ENCODE results near the gene NOL3.

Gene NOL3

DNA sequence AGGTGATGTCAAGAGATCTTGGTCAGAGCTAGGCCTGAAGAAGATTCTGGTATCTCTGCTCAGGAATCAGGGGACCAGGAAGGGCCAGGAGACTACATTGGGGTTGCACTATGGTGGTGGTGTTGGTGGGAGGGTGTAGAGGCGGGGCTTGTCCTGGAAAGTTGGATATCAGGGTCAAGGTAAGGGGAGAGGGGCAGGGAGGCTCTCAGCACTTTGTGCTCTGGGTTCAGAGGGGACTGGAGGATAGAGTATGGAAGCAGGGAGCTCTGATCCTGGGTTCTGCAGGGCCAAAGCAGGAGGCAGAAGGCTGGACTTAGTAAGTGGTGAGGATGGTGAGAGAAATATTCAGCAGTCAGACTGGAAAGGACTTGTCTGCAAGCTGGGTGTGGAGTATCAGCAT, 3.0 kb downstream of the NOL3 start:
- DNase-seq: no peak

DNA sequence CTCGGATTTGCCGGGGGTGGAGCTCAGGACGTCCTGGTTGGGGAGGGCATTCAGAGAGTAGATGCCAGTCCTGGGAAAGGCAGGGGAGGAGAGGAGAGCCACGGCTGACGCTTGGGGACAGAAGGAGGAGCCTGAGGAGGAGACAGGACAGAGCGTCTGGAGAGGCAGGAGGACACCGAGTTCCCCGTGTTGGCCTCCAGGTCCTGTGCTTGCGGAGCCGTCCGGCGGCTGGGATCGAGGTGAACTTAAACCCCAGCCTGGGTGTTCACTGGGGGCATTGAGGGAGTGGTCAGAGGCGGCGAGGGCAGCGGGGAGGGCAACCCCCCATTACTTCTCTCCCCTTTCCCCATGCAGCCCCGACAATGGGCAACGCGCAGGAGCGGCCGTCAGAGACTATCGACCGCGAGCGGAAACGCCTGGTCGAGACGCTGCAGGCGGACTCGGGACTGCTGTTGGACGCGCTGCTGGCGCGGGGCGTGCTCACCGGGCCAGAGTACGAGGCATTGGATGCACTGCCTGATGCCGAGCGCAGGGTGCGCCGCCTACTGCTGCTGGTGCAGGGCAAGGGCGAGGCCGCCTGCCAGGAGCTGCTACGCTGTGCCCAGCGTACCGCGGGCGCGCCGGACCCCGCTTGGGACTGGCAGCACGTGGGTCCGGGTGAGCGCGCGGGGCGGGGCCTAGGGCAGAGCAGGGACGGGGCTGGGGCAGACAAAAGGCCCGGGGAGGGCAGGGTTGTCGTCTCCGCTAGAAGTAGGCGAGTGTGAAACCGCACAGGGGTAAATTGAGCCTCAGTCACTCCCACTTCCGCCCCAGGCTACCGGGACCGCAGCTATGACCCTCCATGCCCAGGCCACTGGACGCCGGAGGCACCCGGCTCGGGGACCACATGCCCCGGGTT, 3.7 kb downstream of the NOL3 start:
- DNase-seq: no peak

DNA sequence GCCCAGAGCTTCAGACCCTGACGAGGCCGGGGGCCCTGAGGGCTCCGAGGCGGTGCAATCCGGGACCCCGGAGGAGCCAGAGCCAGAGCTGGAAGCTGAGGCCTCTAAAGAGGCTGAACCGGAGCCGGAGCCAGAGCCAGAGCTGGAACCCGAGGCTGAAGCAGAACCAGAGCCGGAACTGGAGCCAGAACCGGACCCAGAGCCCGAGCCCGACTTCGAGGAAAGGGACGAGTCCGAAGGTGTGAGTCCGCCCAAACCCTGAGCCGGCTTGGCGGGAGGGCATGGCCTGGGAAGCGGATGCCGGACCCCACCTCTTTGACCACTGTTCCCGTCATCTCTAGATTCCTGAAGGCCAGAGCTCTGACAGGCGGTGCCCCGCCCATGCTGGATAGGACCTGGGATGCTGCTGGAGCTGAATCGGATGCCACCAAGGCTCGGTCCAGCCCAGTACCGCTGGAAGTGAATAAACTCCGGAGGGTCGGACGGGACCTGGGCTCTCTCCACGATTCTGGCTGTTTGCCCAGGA, 4.4 kb downstream of the NOL3 start:
- no peak for DNase-seq

DNA sequence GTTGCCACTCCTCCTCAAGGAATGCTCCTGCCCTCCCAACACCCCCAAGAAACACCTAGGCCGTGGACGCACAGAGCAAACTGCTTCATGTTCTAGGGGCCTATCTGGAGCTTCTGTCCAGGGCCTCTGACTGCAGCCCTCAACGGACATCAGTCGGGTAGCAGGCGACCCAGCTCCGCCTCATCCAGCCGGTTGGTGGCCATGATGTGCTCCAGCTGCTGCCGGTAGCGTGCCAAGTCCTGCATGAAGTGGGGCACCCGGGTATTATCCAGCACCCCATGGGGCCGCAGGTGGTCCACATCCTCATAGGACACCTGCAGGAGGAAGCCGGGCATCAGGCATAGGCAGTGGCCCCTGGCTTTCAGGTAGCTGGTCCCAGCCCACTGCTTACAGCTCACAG, 6.3 kb downstream of the NOL3 start:
- no peak for DNase-seq

GRCh38 chr16:67177743-67178699, 7.7 kb downstream of the NOL3 start:
- no peak for DNase-seq

DNA sequence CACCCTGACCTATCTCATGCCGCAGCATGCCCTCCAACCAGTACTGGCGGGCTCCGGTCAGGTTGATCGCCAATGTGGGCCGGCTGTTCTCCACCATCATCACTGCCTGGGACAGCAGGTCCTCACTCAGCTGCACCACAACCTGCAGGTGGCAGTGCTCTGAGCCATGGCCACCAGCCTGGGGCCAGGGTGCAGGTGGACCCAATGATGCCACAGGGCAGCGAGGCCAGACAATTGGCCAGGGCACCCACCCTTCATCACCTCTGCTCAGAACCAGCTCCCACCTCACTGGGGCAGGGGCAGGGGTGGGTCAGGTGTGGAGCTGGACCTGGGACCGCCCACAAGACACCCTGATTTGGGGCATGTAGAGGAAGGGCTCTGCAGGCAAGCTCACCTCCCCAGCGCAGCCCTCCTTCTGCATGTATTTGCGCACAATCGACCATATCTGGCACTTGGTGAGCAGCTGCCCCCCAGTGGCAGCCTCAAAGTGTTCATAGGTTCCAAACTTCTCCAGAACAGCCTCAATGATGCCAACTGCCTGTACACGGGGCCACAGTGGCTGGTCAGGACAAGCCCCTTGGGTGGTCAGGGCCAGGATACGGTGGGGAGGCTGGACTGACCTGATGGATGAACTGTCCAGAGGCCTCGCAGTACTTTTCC, 9.2 kb downstream of the NOL3 start:
- DNase-seq: no peak

DNA sequence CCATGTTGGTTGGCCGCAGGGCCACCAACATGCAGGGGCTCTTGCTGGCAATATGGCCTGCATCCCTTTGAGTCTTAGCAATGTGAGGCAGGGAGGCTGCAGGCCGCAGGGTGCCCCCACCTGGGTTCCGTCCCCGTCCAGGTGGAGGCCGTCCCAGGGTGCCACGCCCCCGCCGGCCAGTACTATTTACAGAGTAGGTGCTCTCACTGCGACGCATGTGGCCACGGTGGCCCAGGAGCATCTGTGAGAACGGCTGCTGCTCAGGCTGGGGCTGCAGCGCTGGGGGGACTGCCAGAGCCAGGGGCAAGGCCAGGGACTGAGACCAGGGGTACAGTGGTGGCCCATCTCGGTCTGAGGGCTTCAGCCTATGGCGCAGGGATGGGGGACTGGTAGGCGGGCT, 9.8 kb downstream of the NOL3 start:
- no peak for DNase-seq

DNA sequence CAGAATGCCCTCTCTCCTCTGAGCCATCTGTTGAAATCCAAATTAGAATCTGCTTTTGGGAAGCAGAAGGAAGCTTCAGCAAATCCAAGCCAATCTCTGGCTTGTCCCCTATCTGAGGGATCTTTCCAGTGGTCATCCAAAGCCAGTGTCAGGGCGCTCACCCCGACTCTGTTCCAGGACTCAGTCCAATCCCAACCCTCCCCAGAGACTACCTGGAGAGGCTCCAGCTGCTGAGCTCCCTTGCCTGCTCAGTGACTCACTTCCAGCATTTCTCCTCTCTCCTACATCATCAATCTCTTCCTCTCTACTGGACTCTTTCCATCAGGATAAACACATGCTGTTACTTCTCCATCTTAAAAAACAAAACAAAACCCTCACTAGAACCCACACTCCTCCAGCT, 11.0 kb downstream of the NOL3 start:
- peak in 1 of 2 experiments; percentile 55 for DNase-seq

DNA sequence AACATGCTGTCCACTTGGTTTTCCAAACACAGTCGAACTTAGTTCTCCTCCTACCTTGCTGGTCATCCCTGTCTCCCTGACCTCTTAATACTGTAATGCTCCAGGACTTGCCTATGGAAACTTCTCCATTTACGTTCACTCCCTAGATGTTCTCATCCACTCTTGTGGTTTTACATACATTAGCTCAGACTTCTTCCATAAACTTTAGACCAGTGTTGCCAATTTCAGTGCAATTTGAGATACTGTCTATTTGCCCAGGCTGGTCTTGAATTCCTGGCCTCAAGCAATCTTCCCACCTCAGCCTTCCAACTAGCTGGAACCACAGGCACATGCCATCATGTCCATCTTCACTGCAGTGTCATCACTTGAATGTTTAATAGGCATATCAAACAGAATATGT, 11.9 kb downstream of the NOL3 start:
- no peak for DNase-seq

- no peak for DNase-seq
These were observed 12.9 kb downstream of the NOL3 start for GRCh38 chr16:67183284-67183626.

DNA sequence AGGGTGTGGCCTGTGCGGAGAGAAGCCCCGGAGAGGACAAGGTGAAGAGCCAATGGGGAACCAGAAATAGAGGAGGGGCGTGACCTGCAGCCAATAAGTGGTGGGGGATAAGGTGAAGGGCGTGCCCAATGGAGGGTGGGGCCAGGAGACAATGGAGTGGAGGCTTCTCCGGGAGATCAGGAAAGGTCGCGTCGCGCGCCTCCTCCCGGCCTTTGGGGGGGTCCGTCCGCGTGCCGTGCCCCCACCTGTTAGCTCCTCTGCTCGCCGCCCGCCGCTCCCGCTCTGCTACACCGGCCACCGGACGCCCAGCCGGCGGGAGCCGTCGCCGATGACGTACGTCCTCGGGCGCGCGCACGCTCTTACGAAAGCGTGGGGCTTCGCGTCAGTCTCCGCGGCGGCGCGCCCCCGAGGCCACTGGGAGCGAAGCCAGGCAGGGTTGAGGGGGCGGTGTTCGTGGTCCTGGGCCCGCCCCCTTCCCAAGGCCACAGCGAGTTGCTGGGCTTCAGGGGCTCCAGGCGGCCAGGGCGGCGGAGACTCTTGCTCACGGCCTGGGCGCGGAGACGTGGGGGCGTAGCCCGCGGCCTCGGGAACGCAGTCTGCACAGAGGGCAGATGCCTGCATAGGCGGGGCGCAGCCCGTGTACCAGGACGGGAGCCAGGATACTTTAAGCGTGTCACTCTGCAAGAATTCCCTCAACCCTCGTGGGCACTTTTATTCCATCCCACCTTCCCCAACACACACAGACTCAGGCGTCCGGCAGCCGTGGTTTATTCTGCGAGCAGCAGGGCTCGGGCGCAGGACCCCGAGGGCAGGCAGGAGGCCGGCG, 13.5 kb downstream of the NOL3 start, which contains the start of gene MATCAP1:
MATCAP1 (minus strand) TSS at position 337 of the 826 bp plus-strand sequence. CDS start 3,353 bp downstream, outside the sequence.
- peak; percentile 84 to 90 for DNase-seq

- DNase-seq: no peak
These were observed 14.2 kb downstream of the NOL3 start for GRCh38 chr16:67184453-67184994.

DNA sequence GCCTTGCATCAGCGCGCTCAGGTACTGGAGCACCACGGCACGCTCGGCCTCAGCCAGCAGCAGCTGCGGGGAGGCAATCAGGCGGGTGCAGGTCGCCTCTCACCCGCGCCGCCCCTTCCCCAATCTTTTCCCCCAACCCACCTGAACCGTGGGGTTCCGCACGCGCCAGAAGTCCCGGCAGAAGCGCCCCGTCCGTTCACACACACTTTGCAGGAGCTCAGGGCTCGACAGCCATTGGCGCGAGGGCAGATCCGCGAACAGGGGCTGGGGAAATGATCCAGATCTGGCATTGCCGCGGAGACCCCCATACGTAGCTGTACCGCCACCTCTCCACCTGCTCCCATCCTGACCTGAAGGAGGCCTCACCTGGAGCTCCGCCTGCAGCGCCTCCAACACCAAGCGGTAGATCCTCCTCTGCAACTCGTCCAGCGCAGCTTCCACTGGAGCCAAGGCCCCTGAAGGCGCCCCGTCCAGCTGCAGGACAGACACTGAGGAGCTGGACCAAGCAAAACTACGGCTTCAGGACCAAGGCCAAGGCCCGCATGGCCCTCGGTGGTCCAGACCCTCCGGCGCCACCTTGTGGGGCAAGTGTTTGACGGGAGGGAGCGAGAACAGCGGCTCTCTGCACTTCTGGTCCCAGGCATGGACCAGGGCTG, 14.8 kb downstream of the NOL3 start:
- no peak for DNase-seq

DNA sequence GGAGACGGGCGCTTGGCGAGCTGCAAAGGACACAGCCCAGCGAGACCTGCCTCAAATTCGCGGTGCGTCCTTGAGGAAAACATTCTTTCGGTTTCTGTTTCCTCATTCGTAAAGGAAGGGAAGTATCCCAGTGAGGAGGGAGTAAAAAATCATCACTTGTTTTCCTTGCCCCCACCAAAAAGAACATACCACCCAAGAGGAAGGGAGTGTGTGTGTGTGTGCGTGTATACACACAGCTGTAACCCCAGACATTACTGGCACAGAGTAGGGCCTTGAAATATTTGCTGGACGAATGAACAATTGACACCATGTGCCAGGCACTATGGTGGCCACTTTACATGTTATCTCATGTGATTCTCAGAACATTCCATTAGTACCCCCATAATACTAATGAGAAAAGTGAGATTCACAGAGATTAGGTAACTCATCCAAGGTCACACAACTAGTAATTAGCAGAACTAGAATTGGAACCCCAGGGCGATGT, 15.4 kb downstream of the NOL3 start:
- DNase-seq: no peak

- DNase-seq: no peak
These were observed 16.2 kb downstream of the NOL3 start for GRCh38 chr16:67186550-67186950.

DNA sequence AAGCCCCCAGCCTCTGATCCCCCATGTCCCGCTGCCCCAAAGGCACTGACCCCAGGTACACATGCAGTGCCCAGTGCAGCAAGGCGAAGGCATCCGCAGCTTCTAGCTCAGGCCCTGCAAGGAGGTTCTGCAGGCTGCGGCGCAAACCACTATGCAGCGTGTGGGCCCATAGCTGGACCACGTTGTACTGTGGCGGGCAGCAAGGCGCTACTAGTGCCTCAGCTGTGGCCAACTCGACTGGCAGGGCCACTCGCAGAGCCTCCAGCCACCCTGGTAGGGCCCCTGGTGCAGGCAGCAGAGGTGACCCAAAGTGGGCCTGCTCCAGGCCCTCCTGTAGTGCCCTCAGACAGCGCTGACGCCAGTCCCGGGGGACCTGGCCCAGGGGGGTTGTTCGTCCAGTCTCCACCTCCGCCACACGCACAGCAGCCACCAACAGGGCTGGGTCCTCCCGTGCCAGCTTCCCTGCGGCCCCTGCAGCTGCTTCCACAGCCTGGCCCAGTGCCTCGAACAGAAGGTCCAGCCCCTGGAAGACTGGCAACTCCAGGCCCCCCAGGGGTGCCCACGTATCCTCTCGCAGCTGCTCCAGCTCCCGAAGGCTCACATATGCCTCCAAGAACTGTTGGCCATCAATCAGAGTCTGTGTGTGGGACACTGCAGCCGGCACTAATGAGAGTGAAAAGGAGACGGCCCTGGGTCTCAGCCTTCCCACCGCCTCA, 17.0 kb downstream of the NOL3 start:
- DNase-seq: peak; percentile 40 to 88

- DNase-seq: no peak
These were observed 18.0 kb downstream of the NOL3 start for GRCh38 chr16:67188323-67188722.

- DNase-seq: no peak
These were observed 18.5 kb downstream of the NOL3 start for GRCh38 chr16:67188798-67189197.

DNA sequence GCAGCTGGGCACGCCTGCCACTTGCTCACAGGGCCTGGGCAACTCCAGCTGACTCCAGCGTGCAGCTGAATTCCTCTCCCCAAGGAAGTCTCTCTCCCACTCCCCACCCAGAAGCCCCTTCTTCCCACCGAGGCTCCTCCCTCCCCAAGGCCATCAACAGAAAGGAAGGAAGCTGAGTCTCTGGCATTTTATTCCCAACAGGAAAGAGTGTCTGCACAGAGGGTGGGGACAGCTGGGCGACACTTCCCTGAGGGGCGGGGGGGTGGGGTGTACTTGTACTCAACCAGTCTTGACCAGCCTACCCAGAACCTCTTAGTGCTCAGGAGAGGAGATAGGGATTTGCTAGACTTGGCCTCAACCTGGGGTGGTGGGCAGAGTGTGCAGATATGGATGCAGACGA, 19.7 kb downstream of the NOL3 start, which contains the start of gene EXOC3L1:
EXOC3L1 (minus strand) TSS at position 96 of the 400 bp plus-strand sequence. CDS start 460 bp downstream, outside the sequence.
- no peak for DNase-seq

Data from NCI-H446 (cell line).